Measurements from ENCODE around the gene INMT.

- no peak for TF ChIP-seq CTCF (IDR thresholded peaks at IDR 0.05 in 2 of 3, conservative IDR thresholded peaks at IDR 0.05 in 1 of 3; ENCODE audit: control insufficient read depth in 2 of 3, extremely low read depth in 1 of 3, insufficient read depth in 1 of 3, low read depth in 3 of 3, low read length in 3 of 3)
- TF ChIP-seq, protein P1, sequence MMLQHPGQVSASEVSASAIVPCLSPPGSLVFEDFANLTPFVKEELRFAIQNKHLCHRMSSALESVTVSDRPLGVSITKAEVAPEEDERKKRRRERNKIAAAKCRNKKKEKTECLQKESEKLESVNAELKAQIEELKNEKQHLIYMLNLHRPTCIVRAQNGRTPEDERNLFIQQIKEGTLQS (IDR thresholded peaks at IDR 0.05; ENCODE audit: borderline replicate concordance, extremely low read depth, low read depth, low read length): no peak
- no peak for TF ChIP-seq YY1 (IDR thresholded peaks at IDR 0.05; ENCODE audit: low read depth, low read length)
- TF ChIP-seq EGR1 (IDR thresholded peaks at IDR 0.05; ENCODE audit: borderline replicate concordance in 1 of 2, low read depth in 2 of 2, low read length in 2 of 2): no peak
- TF ChIP-seq SIN3A (IDR thresholded peaks at IDR 0.05; ENCODE audit: low read depth, low read length): no peak
- no peak for TF ChIP-seq POLR2A (IDR thresholded peaks at IDR 0.05; ENCODE audit: low read depth, low read length)
- TF ChIP-seq CEBPB (IDR thresholded peaks at IDR 0.05; ENCODE audit: borderline replicate concordance in 1 of 2, low read depth in 2 of 2, low read length in 2 of 2): no peak
- no peak for TF ChIP-seq ZNF592 (IDR thresholded peaks at IDR 0.05)
- TF ChIP-seq MYB (IDR thresholded peaks at IDR 0.05; ENCODE audit: borderline replicate concordance, low read depth, low read length): no peak
- no peak for TF ChIP-seq POLR2AphosphoS5 (IDR thresholded peaks at IDR 0.05; ENCODE audit: low read length)
- no peak for TF ChIP-seq ZNF384 (IDR thresholded peaks at IDR 0.05; ENCODE audit: borderline replicate concordance, low read depth, low read length)
These were observed 45.0 kb upstream of the INMT start for GRCh38 chr7:30706908-30707307.
